Tibial artery (tissue), 4 donors: ENCODE data around the gene GPR161.
A peak's percentile ranks its signal among the peaks of the same experiment; 100 is the strongest.

Experiments used
- DNase-seq, 2 donors: peaks; one replicate each; pipeline ENCODE4 v3.0.0-alpha.2; 2019
- H3K27ac ChIP-seq, 2 donors: fragments of 200-600 bp; sonication (generic) in 1 of 2; 1 replicate in 1 of 2; 2 replicates in 1 of 2; pipeline ENCODE4 v1.5.1; 2018 to 2019; ENCODE audit warnings: mild to moderate bottlenecking in 1 of 2
- H3K27me3 ChIP-seq, 2 donors: fragments of 200-600 bp; sonication (generic) in 1 of 2; one replicate each; pipeline versions ENCODE4 v1.5.1 to v1.6.0; 2016 to 2019
- H3K36me3 ChIP-seq, 3 donors: fragments of 200-600 bp; sonication (generic) in 2 of 3; one replicate each; pipeline ENCODE4 v1.5.1; 2016 to 2019; ENCODE audit warnings: mild to moderate bottlenecking in 2 of 3
- H3K4me1 ChIP-seq, 4 donors: fragments of 200-600 bp; sonication (generic) in 2 of 4; 1 replicate in 3 of 4; 2 replicates in 1 of 4; pipeline ENCODE4 v1.5.1; 2016 to 2019
- H3K4me3 ChIP-seq, 2 donors: fragments of 200-600 bp; sonication (generic) in 1 of 2; 1 replicate in 1 of 2; 2 replicates in 1 of 2; pipeline ENCODE4 v1.5.1; 2018 to 2019; ENCODE audit warnings: mild to moderate bottlenecking in 2 of 2
- H3K9me3 ChIP-seq, 3 donors: fragments of 200-600 bp; sonication (generic) in 1 of 3; one replicate each; pipeline ENCODE4 v1.5.1; 2016 to 2019
- intact Hi-C: fragments of 100-400 bp; cut with DNase I; formaldehyde crosslinking; loops from one replicate; pipeline ENCODE4 v1.15.0; 2023; ENCODE audit warnings: low total_unique reads
- TF ChIP-seq, protein P1 (sequence below), 2 experiments: fragments of 200-600 bp in 1 of 2; fragments of 450-650 bp in 1 of 2; IDR thresholded peaks; one replicate each; pipeline ENCODE4 v1.5.1; 2017 to 2019; ENCODE audit warnings: antibody characterized with exemption in 2 of 2, mild to moderate bottlenecking in 1 of 2, moderate library complexity in 1 of 2

The GPR161 gene

DNA sequence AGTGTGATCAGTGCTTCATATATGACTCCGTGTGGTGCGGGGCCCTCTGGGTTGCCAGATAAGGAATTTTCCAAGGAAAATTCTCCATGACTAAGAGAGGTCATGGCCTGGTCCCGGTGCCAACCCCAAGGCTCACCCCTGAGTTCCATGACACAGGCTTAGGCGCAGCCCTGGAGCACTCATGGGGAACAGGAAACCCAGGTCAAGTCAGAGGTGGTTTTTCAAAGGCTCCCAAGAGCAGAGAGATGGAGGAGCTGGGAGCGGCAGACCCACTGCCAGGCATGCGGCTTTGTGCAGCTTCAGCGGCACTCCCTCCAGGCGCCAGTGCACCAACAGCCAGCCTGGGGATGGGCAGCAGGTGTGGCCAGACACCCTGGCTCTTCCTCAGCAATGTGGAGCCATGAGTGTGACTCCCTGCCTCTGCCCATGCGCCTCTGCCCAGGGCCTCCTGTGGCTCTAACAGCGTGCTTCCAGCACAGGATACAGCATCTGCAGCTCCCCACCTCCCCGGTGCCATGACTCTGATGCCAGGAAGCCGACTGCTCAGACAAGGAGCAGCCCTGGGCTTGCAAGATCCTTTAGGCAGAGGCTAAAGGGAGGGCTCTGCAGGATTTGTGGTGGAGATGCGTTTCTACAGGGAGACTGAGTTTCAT is 47.3 kb downstream of the GPR161 start:
- peaks cover 0 to 19% (median 0%) of the 10 kb centered on the region in 3 donors for H3K36me3 ChIP-seq
- H3K4me1 ChIP-seq: peaks cover 0 to 34% (median 25%) of the 10 kb centered on the region in 4 donors
- intact Hi-C loops: loop anchor here (5.0 to 10.0 kb wide), 4 partner anchors 33 to 365 kb away; partner anchors contain the start of gene MPZL1
- H3K27ac ChIP-seq: no peak overlapping the region
- no peak overlapping the region for H3K4me3 ChIP-seq
- DNase-seq: no peak
- TF ChIP-seq, protein P1, sequence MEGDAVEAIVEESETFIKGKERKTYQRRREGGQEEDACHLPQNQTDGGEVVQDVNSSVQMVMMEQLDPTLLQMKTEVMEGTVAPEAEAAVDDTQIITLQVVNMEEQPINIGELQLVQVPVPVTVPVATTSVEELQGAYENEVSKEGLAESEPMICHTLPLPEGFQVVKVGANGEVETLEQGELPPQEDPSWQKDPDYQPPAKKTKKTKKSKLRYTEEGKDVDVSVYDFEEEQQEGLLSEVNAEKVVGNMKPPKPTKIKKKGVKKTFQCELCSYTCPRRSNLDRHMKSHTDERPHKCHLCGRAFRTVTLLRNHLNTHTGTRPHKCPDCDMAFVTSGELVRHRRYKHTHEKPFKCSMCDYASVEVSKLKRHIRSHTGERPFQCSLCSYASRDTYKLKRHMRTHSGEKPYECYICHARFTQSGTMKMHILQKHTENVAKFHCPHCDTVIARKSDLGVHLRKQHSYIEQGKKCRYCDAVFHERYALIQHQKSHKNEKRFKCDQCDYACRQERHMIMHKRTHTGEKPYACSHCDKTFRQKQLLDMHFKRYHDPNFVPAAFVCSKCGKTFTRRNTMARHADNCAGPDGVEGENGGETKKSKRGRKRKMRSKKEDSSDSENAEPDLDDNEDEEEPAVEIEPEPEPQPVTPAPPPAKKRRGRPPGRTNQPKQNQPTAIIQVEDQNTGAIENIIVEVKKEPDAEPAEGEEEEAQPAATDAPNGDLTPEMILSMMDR (IDR thresholded peaks at IDR 0.05): no peak
- no peaks in the 10 kb centered on the region for H3K27me3 ChIP-seq
- H3K9me3 ChIP-seq: no peaks in the 10 kb centered on the region

DNA sequence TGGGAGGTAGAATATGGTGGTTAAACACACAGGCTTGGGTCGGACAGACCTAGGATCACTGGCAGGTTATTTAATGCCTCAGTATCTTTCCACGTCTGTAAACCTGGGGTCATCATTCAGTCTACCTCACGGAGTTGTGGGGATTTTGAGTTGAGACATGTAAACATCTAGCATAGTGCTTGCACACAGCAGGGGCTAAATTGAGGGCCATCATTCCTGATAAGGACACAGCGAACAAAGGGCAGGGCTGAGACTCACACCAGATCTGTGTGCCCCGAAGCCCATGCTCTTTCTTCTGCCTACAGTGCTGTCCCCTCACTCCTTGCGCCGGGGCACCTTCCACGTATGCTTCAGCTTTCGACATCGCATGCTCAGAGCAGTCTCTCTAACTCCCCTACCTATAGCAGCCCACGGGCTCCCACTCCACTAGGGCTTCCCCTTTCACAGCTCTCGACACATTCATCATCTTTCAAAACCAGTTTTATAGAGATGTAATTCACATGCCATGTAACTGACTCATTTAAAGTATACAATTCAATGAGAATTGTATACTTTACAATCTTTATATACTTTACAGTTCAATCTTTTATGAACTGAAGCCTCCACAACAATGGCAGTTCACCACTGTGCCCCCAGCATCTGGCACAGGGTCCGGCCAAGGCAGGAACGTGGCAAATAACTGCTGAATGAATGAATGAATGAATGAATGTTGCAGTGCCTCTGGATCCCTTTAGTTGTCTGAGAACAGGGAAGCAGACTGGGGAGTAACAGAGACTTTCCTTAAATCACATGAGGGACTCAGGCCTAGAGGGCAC is 48.0 kb downstream of the GPR161 start:
- intact Hi-C loops: loop anchor here (5.0 to 10.0 kb wide), 4 partner anchors 34 to 364 kb away; partner anchors contain the start of gene MPZL1
- H3K27ac ChIP-seq: no peak overlapping the region
- peaks cover 0 to 19% (median 0%) of the 10 kb centered on the region in 3 donors for H3K36me3 ChIP-seq
- H3K4me1 ChIP-seq: peaks cover 0 to 41% (median 31%) of the 10 kb centered on the region in 4 donors
- no peaks in the 10 kb centered on the region for H3K9me3 ChIP-seq
- TF ChIP-seq, protein P1 (IDR thresholded peaks at IDR 0.05): no peak
- DNase-seq: no peak
- no peaks in the 10 kb centered on the region for H3K27me3 ChIP-seq
- H3K4me3 ChIP-seq: no peak overlapping the region

DNA sequence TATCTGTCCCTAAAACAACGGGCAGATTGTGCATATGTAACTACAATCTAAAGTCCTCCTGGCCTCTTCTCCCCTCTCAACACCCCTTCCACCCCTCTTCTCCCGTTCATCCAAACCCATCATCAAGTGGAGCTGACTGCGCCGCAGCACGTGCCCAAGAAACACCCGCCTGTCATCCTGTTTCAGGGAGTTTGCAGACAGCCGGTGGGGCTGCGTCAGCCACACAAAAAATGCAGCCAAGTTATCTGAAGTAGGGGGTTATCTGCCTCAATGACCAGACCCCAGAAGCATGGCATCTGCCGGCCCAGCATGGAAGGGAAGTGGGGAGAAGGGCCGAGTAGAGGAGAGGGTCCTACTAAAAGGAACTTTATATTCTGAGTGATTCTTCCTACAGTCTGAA is 49.0 kb downstream of the GPR161 start:
- no peak overlapping the region for H3K27ac ChIP-seq
- no peaks in the 10 kb centered on the region for H3K27me3 ChIP-seq
- DNase-seq: no peak
- H3K36me3 ChIP-seq: peaks cover 0 to 19% (median 0%) of the 10 kb centered on the region in 3 donors
- H3K4me1 ChIP-seq: peaks cover 0 to 37% (median 30%) of the 10 kb centered on the region in 4 donors
- TF ChIP-seq, protein P1 (IDR thresholded peaks at IDR 0.05): no peak
- intact Hi-C loops: loop anchor here (5.0 to 10.0 kb wide), 4 partner anchors 35 to 363 kb away; partner anchors contain the start of gene MPZL1
- H3K4me3 ChIP-seq: no peak overlapping the region
- H3K9me3 ChIP-seq: no peaks in the 10 kb centered on the region

DNA sequence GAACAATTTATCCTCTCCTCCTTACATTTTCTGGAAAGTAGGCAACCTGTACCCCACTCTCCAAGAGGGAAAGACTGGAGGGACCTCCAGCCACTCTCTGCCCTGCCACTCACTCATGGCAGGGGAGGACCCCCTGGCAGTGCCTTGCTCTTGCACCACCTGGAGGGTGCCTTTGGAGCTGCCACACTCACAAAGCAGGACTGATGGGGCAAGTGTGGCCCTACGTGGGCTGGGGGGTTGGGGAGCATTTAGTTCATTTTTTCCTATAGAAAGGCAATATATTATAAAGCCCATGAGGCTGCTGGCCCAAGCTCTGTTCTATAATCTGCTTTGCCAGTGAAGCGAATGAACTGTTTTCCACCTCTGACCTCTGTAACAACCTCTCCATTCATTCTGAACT is 50.3 kb downstream of the GPR161 start:
- Histone ChIP-seq H3K4me3 (no peak overlapping the region), H3K27ac (peak overlapping the region; percentile 74 to 79), H3K36me3 (peaks cover 0 to 23% (median 0%) of the 10 kb centered on the region in 3 donors), H3K27me3 (no peaks in the 10 kb centered on the region), H3K9me3 (no peaks in the 10 kb centered on the region), H3K4me1 (peaks cover 0 to 37% (median 33%) of the 10 kb centered on the region in 4 donors)
- intact Hi-C loops: loop anchor here (5.0 to 10.0 kb wide), 4 partner anchors 36 to 362 kb away; partner anchors contain the start of gene MPZL1
- TF ChIP-seq, protein P1 (IDR thresholded peaks at IDR 0.05): no peak
- no peak for DNase-seq

DNA sequence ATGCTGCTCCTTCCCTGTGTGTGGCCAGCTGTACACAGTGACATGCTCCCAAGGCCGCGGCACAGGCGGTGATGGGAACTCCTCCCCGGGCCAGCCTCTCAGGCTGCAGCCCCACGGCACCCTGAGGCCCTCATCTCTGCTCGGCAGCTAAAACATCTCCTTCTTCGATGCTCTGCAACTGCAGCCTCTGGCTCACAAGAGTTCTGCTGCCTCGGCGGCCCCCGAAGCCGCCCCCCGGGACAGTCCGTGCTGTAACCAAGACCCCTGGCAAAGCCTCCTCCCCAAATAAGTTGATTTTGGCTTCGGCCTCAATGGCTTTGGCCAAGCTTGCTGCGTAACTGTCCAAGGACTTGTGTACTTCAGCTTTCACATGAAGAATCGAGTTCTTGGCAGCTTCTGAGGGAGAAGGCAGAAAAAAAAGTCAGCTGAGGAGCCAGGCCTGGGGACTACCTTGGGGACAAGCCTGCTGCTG is 51.3 kb downstream of the GPR161 start:
- DNase-seq: peak; percentile 71 to 89
- peaks cover 0 to 22% (median 0%) of the 10 kb centered on the region in 3 donors for H3K36me3 ChIP-seq

More for the DNA sequence above, 51.3 kb downstream of the GPR161 start:
- peaks cover 0 to 37% (median 33%) of the 10 kb centered on the region in 4 donors for H3K4me1 ChIP-seq
- TF ChIP-seq, protein P1 (IDR thresholded peaks at IDR 0.05): no peak
- peak overlapping the region; percentile 24 to 28 for H3K4me3 ChIP-seq
- no peaks in the 10 kb centered on the region for H3K27me3 ChIP-seq
- H3K9me3 ChIP-seq: no peaks in the 10 kb centered on the region
- intact Hi-C loops: loop anchor here (5.0 to 10.0 kb wide), 4 partner anchors 37 to 361 kb away; partner anchors contain the start of gene MPZL1
- H3K27ac ChIP-seq: peak overlapping the region; percentile 74 to 79
